Measurements from ENCODE around the gene ZNF410. TPM values are rescaled to one million over a fixed set of nuclear protein-coding genes. Genes with fewer than 3 reads are reported as not detected.
A peak's percentile ranks its signal among the peaks of the same experiment; 100 is the strongest.

Gene ZNF410
- total and polyA plus RNA-seq, 2 of the 13 experiments (the other 11 are each of a cell fraction or from before 2014, with no cell fraction given): 19.2 to 44.3 TPM

GRCh38 chr14:73886449-73887317 lies at the start of gene ZNF410 (continued):
- TF ChIP-seq ATF1 (CRISPR knock-in tag; IDR thresholded peaks at IDR 0.05) (peak; percentile 88), ZNF44 (CRISPR knock-in tag; IDR thresholded peaks at IDR 0.05) (0 out of 2 replicates have a peak, but pooled peaks have one; percentile 30), FLYWCH1 (CRISPR knock-in tag; IDR thresholded peaks at IDR 0.05) (no peak), RFXAP (CRISPR knock-in tag; IDR thresholded peaks at IDR 0.05; ENCODE audit: borderline replicate concordance) (peak; percentile 72), STAT5B (CRISPR knock-in tag; IDR thresholded peaks at IDR 0.05) (no peak), NR2C2 (CRISPR knock-in tag; IDR thresholded peaks at IDR 0.05; ENCODE audit: borderline replicate concordance) (peak; percentile 79), SSRP1 (CRISPR knock-in tag; IDR thresholded peaks at IDR 0.05) (no peak), HOMEZ (CRISPR knock-in tag; IDR thresholded peaks at IDR 0.05; ENCODE audit: low read depth) (peak; percentile 65; the same call in 1 of the 2 replicates), HNF1A (IDR thresholded peaks at IDR 0.05; ENCODE audit: low read depth) (no peak), HNF1A (CRISPR knock-in tag; IDR thresholded peaks at IDR 0.05; ENCODE audit: borderline replicate concordance) (peak; percentile 67; the same call in 1 of the 2 replicates), ZNF446 (CRISPR knock-in tag; IDR thresholded peaks at IDR 0.05) (no peak), CTCF (CRISPR knock-in tag; IDR thresholded peaks at IDR 0.05) (peak; percentile 27; the same call in 1 of the 2 replicates), ZNF362 (CRISPR knock-in tag; IDR thresholded peaks at IDR 0.05; ENCODE audit: borderline replicate concordance) (no peak)
- TF ChIP-seq, protein P1, sequence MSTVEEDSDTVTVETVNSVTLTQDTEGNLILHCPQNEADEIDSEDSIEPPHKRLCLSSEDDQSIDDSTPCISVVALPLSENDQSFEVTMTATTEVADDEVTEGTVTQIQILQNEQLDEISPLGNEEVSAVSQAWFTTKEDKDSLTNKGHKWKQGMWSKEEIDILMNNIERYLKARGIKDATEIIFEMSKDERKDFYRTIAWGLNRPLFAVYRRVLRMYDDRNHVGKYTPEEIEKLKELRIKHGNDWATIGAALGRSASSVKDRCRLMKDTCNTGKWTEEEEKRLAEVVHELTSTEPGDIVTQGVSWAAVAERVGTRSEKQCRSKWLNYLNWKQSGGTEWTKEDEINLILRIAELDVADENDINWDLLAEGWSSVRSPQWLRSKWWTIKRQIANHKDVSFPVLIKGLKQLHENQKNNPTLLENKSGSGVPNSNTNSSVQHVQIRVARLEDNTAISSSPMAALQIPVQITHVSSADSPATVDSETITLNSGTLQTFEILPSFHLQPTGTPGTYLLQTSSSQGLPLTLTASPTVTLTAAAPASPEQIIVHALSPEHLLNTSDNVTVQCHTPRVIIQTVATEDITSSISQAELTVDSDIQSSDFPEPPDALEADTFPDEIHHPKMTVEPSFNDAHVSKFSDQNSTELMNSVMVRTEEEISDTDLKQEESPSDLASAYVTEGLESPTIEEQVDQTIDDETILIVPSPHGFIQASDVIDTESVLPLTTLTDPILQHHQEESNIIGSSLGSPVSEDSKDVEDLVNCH (CRISPR knock-in tag; IDR thresholded peaks at IDR 0.05): no peak
- TF ChIP-seq, protein P2, sequence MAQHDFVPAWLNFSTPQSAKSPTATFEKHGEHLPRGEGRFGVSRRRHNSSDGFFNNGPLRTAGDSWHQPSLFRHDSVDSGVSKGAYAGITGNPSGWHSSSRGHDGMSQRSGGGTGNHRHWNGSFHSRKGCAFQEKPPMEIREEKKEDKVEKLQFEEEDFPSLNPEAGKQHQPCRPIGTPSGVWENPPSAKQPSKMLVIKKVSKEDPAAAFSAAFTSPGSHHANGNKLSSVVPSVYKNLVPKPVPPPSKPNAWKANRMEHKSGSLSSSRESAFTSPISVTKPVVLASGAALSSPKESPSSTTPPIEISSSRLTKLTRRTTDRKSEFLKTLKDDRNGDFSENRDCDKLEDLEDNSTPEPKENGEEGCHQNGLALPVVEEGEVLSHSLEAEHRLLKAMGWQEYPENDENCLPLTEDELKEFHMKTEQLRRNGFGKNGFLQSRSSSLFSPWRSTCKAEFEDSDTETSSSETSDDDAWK (CRISPR knock-in tag; IDR thresholded peaks at IDR 0.05): no peak

All from HepG2 (cell line).